B cell (primary cell): ENCODE data around the gene ANXA1. TPM values are rescaled to one million over a fixed set of nuclear protein-coding genes. Genes with fewer than 3 reads are reported as not detected.

Experiments used
- ATAC-seq: fragments of 200-7000 bp; cut with Tn5 transposase; one replicate; pipeline ENCODE4 v1.10.0; 2021; ENCODE audit warnings: low read depth, mild to moderate bottlenecking, moderate number of reproducible peaks, moderate library complexity
- CTCF ChIA-PET: fragments of 350-600 bp; sonication (Branson Sonifier 250); formaldehyde crosslinking; loops from one replicate; lab custom pipeline; 2021; ENCODE audit warnings: antibody characterized with exemption, inconsistent platforms; lab: Charles Lee
- POLR2A ChIA-PET: fragments of 350-600 bp; sonication (Branson Sonifier 250); formaldehyde crosslinking; loops from one replicate; lab custom pipeline; 2021; ENCODE audit warnings: antibody characterized with exemption; lab: Charles Lee
- DNase-seq: peaks from one replicate; pipeline ENCODE4 v3.0.0; 2013
- H2AFZ ChIP-seq: 2 replicates; pipeline ENCODE4 v1.6.1; 2012; ENCODE audit warnings: mild to moderate bottlenecking, low read depth, low read length; ENCODE audit not compliant: insufficient read depth, poor library complexity, severe bottlenecking
- H3K27ac ChIP-seq, 2 donors: 1 replicate in 1 of 2; 2 replicates in 1 of 2; pipeline ENCODE4 v1.5.1; 2012 to 2013; ENCODE audit warnings: low read length in 2 of 2, mild to moderate bottlenecking in 2 of 2, moderate library complexity in 1 of 2
- H3K27me3 ChIP-seq, 4 experiments: fragments of 200-600 bp in 1 of 4; sonication (generic) in 1 of 4; replicated peaks in 1 of 4; 1 replicate in 2 of 4; 2 replicates in 2 of 4; pipeline versions ENCODE4 v1.6.1 to v1.7.0; 2013 to 2016; ENCODE audit warnings: low read length in 3 of 4, mild to moderate bottlenecking in 2 of 4, mixed read lengths in 1 of 4, moderate library complexity in 1 of 4; ENCODE audit not compliant: insufficient read depth in 4 of 4, control insufficient read depth in 3 of 4; ENCODE audit errors: control extremely low read depth in 1 of 4
- H3K36me3 ChIP-seq, 2 experiments: replicated peaks in 1 of 2; 1 replicate in 1 of 2; 2 replicates in 1 of 2; pipeline versions ENCODE4 v1.6.1 to v1.7.1; 2013; ENCODE audit warnings: low read length in 1 of 2; ENCODE audit not compliant: insufficient read depth in 2 of 2, control insufficient read depth in 1 of 2; ENCODE audit errors: control extremely low read depth in 1 of 2, extremely low read depth in 1 of 2
- H3K4me1 ChIP-seq, 2 donors: fragments of 200-600 bp in 1 of 2; sonication (generic) in 1 of 2; 1 replicate in 1 of 2; 2 replicates in 1 of 2; pipeline versions ENCODE4 v1.5.1 to v1.6.1; 2013 to 2017; ENCODE audit warnings: low read length in 2 of 2; ENCODE audit not compliant: control insufficient read depth in 2 of 2, insufficient read depth in 2 of 2
- H3K4me2 ChIP-seq: replicated peaks from 2 replicates; pipeline ENCODE3; 2012; ENCODE audit warnings: mild to moderate bottlenecking, low read depth, low read length; ENCODE audit not compliant: poor library complexity, severe bottlenecking
- H3K4me3 ChIP-seq, 5 experiments: fragments of 200-600 bp in 1 of 5; sonication (generic) in 1 of 5; 1 replicate in 3 of 5; 2 replicates in 2 of 5; pipeline versions ENCODE4 v1.5.1 to v1.7.0; 2011 to 2016; ENCODE audit warnings: low read length in 4 of 5, mild to moderate bottlenecking in 4 of 5, low read depth in 2 of 5, control low read depth in 1 of 5, moderate library complexity in 1 of 5; ENCODE audit not compliant: insufficient read depth in 1 of 5; ENCODE audit errors: control extremely low read depth in 1 of 5, extremely low read depth in 1 of 5
- H3K79me2 ChIP-seq: fragments of 200-600 bp; sonication (generic); one replicate; pipeline ENCODE4 v1.6.0; 2016; ENCODE audit warnings: low read length; ENCODE audit not compliant: control insufficient read depth, insufficient read depth
- H3K9ac ChIP-seq: fragments of 200-600 bp; sonication (generic); 2 replicates; pipeline ENCODE4 v1.6.1; 2017; ENCODE audit warnings: mild to moderate bottlenecking, low read length, moderate library complexity
- H3K9me3 ChIP-seq, 3 donors: one replicate each; pipeline versions ENCODE4 v1.6.1 to v1.7.1; 2013; ENCODE audit warnings: low read length in 2 of 3; ENCODE audit not compliant: control insufficient read depth in 2 of 3, insufficient read depth in 1 of 3; ENCODE audit errors: control extremely low read depth in 1 of 3
- H4K20me1 ChIP-seq: 2 replicates; pipeline ENCODE4 v1.6.0; 2012; ENCODE audit warnings: mild to moderate bottlenecking, low read length; ENCODE audit not compliant: insufficient read depth, control insufficient read depth, poor library complexity, severe bottlenecking
- H3K27ac Mint-ChIP-seq: one replicate; pipeline ENCODE4 v1.8.0; 2021; ENCODE audit warnings: mixed read lengths
- H3K27me3 Mint-ChIP-seq: one replicate; pipeline ENCODE4 v1.8.0; 2021; ENCODE audit warnings: mixed read lengths
- H3K4me1 Mint-ChIP-seq: one replicate; pipeline ENCODE4 v1.8.0; 2021; ENCODE audit warnings: mixed read lengths
- H3K4me3 Mint-ChIP-seq: one replicate; pipeline ENCODE4 v1.8.0; 2021; ENCODE audit warnings: mixed read lengths
- H3K9me3 Mint-ChIP-seq: one replicate; pipeline ENCODE4 v1.8.0; 2022; ENCODE audit warnings: mixed read lengths; ENCODE audit not compliant: insufficient read depth
- CTCF ChIP-seq: fragments of 200-600 bp; IDR thresholded peaks from one replicate; pipeline ENCODE4 v1.8.0; 2022; ENCODE audit warnings: antibody characterized with exemption, mild to moderate bottlenecking
- EZH2 ChIP-seq: IDR thresholded peaks from 2 replicates; pipeline ENCODE4 v1.6.1; 2012; ENCODE audit warnings: borderline replicate concordance, low read depth, mild to moderate bottlenecking, moderate library complexity, low read length; ENCODE audit not compliant: insufficient read depth, poor library complexity, severe bottlenecking
- WGBS: methylation state at CpG from one replicate; pipeline ENCODE4 v1.1.5; 2013; ENCODE audit warnings: missing lambda C conversion rate; ENCODE audit not compliant: insufficient coverage; 5-methylcytosine and 5-hydroxymethylcytosine counted together
- intact Hi-C: fragments of 100-400 bp; cut with micrococcal nuclease; formaldehyde crosslinking; loops from one replicate; pipeline ENCODE4 v1.10.0; 2022
- polyA plus RNA-seq: library from polyadenylated mRNA; depleted of rRNA; stranded (reverse); fragments of >200 nt; gene quantifications from 2 replicates; pipeline ENCODE4 v1.2.3, GENCODE V29; 2012
- total RNA-seq, 2 donors: library from RNA; stranded (reverse); fragments of 120-200 nt in 1 of 2; gene quantifications; 1 replicate in 1 of 2; 2 replicates in 1 of 2; pipeline versions ENCODE4 v1.2.3 to v1.2.4, GENCODE V29; 2013 to 2022

ANXA1 gene
- total and polyA plus RNA-seq, 2 donors (not counting 1 experiment from before 2014, with no cell fraction given): 0.99 to 15.4 TPM

DNA sequence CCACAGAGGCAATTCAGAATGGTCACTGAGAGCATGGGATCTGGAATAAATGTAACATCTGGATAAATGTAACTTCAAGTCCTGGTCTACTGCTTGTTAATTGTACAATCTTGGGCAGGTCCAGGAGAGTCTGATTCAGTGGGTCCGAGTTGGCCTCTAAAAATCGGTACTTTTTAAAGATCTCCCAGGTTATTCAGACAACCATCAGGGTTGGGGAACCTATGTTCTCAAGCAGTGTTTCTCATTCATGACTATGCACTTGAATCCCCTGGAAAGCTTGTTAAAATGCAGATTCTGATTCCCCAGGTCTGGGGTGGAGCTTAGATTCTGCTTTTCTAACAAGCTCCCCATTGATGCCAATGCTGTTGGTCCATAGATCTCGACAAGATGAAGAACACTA, 14.8 kb downstream of the ANXA1 start:
- Histone ChIP-seq H3K27ac (no peak overlapping the region), H3K36me3 (no peaks in the 10 kb centered on the region), H3K9ac (no peak overlapping the region), H3K27me3 (no peaks in the 10 kb centered on the region), H3K79me2 (no peaks in the 10 kb centered on the region), H3K4me2 (no peak overlapping the region), H3K4me3 (no peak overlapping the region), H4K20me1 (no peaks in the 10 kb centered on the region), H2AFZ (no peak overlapping the region), H3K4me1 (peaks cover 0 to 2% of the 10 kb centered on the region in 2 donors), H3K9me3 (no peaks in the 10 kb centered on the region)
- intact Hi-C loops: no loop called here
- no peak for TF ChIP-seq EZH2
- no peak for TF ChIP-seq CTCF
- ATAC-seq: no peak
- Mint-ChIP-seq H3K9me3 (no peaks in the 10 kb centered on the region), H3K4me3 (no peak overlapping the region), H3K27me3 (no peaks in the 10 kb centered on the region), H3K27ac (no peak overlapping the region), H3K4me1 (peaks cover 8% of the 10 kb centered on the region)
- WGBS: 100% methylated on average over 2 of the region's 3 CpGs
- ChIA-PET POLR2A (no interaction called here), CTCF (no interaction called here)
- DNase-seq: no peak

DNA sequence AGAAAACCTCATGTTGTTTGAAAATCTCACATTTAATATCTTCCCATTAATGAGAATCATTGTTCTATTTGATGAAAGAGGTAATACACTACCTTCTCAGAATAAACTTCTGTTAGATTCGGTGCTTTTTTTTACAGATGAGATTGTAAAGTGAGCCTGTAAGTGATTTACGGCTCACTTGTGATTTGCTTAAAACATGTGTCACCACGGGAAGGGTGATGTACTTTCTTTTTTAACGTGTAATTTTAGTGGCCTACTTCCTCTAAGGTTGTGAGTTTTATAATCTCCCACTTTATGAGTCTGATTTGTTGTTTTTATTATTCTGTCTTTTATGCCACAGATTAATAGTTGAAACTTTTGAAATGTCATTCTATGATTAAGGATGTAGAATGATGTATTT, 15.9 kb downstream of the ANXA1 start:
- ChIA-PET POLR2A (no interaction called here), CTCF (no interaction called here)
- peaks cover 0 to 2% of the 10 kb centered on the region in 2 donors for H3K4me1 ChIP-seq
- peaks cover 4% of the 10 kb centered on the region for H3K27me3 Mint-ChIP-seq
- ATAC-seq (no peak), DNase-seq (no peak)
- peak overlapping the region; percentile 61 for H2AFZ ChIP-seq
- H3K36me3 ChIP-seq: no peaks in the 10 kb centered on the region
- no peak overlapping the region for H3K9ac ChIP-seq
- TF ChIP-seq EZH2: no peak
- no peak for TF ChIP-seq CTCF
- no peaks in the 10 kb centered on the region for H3K9me3 Mint-ChIP-seq
- no peaks in the 10 kb centered on the region for H3K27me3 ChIP-seq
- H3K4me1 Mint-ChIP-seq: peaks cover 8% of the 10 kb centered on the region
- H3K27ac ChIP-seq: no peak overlapping the region
- H3K4me3 ChIP-seq: no peak overlapping the region
- no peak overlapping the region for H3K4me3 Mint-ChIP-seq
- intact Hi-C loops: no loop called here
- no peak overlapping the region for H3K4me2 ChIP-seq
- no peaks in the 10 kb centered on the region for H3K9me3 ChIP-seq
- H4K20me1 ChIP-seq: no peaks in the 10 kb centered on the region
- 6% methylated on average over 2 of the region's 4 CpGs for WGBS
- H3K79me2 ChIP-seq: no peaks in the 10 kb centered on the region
- no peak overlapping the region for H3K27ac Mint-ChIP-seq
